A549 treated with dexamethasone at 1 μM for 4 hours (cell line): Measurements from ENCODE around the gene SERPINA9. TPM values are rescaled to one million over a fixed set of nuclear protein-coding genes. Genes with fewer than 3 reads are reported as not detected.

Source experiments
- total RNA-seq: library from RNA; stranded (reverse); fragments of 200-300 nt; extraction: Qiagen RNA extraction; gene quantifications from 5 replicates; pipeline ENCODE4 v1.2.3, GENCODE V29; 2022

Gene SERPINA9
- total RNA-seq, result not detected in 5 replicates

GRCh38 chr14:94476023-94476422, at the start of gene SERPINA9:
Gene SERPINA9 (minus strand): TSS chr14:94476197. CDS start chr14:94469840, 6,357 bp downstream.

GRCh38 chr14:94509356-94509755, 33.4 kb upstream of the SERPINA9 start, which contains the start of gene SERPINA12:
Gene SERPINA12 (minus strand): TSS chr14:94509469. CDS start chr14:94498397, 11,072 bp downstream.

Other genes starting within 250 kb of the SERPINA9 start
- gene SERPINA10, start 182.9 kb downstream of the SERPINA9 start, total RNA-seq, result 0.04 TPM in 1 of 5 replicates, not detected in the others
- 0.95 to 1.6 TPM (median 1.4 TPM) in 5 replicates for gene SERPINA6, start 152.9 kb downstream of the SERPINA9 start, total RNA-seq
- 0.08 TPM in 1 of 5 replicates, not detected in the others for gene SERPINA2, start 109.5 kb downstream of the SERPINA9 start, total RNA-seq
- 1.2 to 2.8 TPM (median 2.2 TPM) in 5 replicates for gene SERPINA1, start 87.6 kb downstream of the SERPINA9 start, total RNA-seq
- gene SERPINA11, start 23.4 kb downstream of the SERPINA9 start, total RNA-seq, result not detected in 5 replicates
- 0.06 TPM in 1 of 5 replicates, not detected in the others for gene SERPINA12, start 33.3 kb upstream of the SERPINA9 start, total RNA-seq
- 0.07 to 0.12 TPM (median 0.09 TPM) in 3 of 5 replicates, not detected in the others for gene SERPINA4, start 85.2 kb upstream of the SERPINA9 start, total RNA-seq
- gene SERPINA5, start 105.2 kb upstream of the SERPINA9 start, total RNA-seq, result 0.07 to 0.27 TPM (median 0.17 TPM) in 5 replicates
- gene SERPINA3, start 136.2 kb upstream of the SERPINA9 start, total RNA-seq, result 10.4 to 14.2 TPM (median 12.6 TPM) in 5 replicates